NCI-H2196 treated with DMSO at 0.1 percent for 48 hours (cell line): ENCODE data around the gene CPS1.

Experiments
- DNase-seq: peaks from one replicate; lab custom pipeline; 2025; ENCODE audit not compliant: unreplicated experiment; lab: John Stamatoyannopoulos, UW

The CPS1 gene

DNA sequence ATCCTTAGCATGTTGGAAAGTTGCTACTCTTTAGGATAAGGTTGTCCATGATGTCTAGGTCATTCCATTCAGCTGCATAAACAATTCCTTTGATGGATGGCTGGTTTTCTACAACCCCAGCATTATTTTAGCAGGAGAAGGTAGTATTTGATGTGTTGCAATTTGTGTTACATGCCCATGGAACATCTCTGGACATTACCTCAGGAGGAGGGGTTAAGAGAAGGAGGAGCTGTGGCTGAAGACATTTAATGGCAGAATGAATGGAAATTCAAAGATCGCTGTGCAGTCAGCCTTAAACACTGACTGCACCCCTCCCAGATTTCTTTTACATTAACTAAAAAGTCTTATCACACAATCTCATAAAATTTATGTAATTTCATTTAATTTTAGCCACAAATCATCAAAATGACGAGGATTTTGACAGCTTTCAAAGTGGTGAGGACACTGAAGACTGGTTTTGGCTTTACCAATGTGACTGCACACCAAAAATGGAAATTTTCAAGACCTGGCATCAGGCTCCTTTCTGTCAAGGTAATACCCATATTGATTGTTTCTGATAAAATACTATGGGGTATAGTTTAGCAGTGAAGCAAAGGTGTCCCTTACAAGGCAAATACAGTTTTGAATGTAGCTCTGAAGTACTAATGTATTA, at the start of gene CPS1:
Gene CPS1, plus strand, starts transcription at position 271 of the 652 bp plus-strand sequence. Its CDS starts 135 bp downstream, at position 406.
- no peak for DNase-seq

DNA sequence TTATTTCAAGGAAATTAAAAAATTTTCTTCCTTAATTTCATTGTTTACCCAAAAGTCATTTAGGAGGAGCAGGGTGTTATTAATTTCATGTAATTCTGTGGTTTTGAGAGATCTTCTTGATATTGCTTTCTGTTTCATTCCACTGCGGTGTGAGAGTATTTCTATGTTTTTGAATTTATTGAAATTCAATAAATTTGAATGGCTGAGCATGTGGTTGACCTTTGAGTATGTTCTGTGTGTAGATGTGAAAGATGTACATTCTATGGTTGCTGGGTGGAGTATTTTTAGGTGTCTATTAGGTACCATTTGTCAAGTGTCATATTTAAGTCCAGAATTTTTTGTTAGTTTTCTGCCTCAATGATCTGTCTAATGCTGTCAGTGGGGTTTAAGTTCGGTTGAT, 40.5 kb upstream of the CPS1 start:
- DNase-seq = no peak

DNA sequence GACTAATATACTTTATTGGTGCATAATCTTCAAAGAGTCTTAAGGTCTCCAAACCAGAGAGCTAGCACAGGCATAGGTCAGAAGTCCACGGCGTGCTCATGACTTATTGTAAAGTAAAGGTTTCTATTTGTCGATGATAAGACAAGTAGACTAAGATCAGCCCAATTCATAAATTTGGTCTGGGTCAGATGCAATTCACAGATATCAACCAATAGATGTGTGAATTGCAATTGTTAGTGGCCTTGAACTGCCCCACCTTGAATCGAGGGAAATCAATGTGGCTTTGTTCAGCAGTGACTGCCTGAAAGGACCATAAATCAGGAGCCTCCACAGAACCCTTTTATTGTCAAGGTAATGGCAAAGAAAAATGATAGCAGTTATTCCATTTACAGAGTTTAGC, 39.1 kb upstream of the CPS1 start:
- no peak for DNase-seq

DNA sequence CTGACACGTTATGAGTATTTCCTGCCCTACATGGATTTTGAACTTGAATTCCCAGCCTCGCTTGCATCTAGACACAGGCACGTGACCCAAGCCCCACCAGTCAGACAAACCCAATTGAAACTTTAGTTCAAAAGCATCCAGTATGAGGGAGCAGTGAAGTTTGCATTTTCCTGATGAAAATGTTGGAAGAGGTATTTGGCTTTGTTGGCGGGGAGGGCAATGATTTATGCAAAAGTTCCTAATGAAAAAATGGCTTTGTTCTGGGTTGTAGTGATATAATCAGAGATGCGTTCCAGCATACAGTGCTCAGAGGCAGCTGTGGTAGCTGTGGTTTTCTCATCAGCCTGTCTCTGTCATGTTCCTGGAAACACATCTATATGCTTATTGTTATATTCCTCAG, 36.8 kb upstream of the CPS1 start:
- no peak for DNase-seq

DNA sequence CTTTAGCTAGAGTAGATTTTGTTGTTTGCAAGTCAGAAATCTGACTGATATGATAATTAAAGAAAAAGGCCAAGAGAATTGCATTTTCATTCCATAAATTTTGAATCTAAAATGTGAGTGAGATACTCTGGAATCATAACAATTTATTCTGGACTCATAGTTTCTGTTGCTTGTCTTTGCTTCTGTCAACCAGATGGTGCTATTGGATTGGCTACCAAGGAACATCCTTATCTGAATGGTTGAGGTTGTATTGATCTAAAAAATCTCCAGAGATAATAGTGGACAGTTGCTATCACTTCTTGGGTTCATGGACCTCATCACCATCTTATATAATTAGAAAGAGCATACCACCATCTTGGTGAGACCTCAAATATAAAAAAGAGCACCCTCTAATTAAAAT, 34.0 kb upstream of the CPS1 start:
- DNase-seq = no peak

DNA sequence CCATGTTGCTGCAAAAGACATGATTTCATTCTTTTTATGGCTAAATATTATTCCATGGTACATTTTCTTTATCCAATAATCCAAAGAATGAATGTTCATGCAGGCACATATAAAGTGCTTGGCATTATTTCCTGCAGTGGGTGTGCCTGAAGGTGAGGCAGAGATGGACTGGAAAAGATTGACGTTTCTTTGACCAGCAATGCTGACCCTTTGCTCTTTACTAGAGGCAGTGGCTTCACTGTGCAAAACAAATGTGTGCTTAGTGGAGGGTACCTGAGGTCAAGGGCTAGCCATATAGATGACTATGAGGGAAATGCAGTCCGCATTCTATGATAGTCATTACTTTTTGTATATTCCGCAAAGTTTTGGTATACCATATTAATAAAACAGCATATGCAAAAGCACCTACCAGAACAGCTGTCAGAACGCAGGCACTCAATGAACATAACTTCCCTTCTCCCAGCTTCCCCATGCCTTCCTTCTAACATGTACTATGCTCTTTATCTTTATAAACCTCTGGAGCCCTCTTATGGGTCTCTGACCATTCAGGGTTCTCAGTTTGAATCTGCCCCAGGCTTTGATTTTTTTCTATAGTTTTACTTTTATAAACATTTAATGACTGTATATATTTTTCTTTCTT, 32.6 kb upstream of the CPS1 start:
- no peak for DNase-seq

DNA sequence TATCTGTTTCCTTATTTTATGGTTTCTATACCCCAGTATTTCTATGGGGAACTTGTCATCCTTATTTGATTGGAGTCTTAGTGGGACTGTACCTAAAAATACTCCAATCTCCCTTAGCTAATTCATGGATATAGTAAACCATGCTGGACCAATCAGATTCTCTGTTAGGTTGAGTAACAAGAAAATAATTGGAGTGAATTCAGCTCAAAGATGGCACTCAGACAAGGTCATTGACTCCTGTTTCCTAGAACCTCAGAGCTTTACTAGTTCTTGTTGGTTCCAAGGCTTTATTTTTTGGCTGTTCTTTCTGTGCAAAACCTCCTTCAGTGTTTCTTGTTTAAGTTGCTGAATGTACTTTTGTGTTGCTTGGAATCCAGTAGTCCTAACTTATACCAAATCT, 31.9 kb upstream of the CPS1 start:
- no peak for DNase-seq

DNA sequence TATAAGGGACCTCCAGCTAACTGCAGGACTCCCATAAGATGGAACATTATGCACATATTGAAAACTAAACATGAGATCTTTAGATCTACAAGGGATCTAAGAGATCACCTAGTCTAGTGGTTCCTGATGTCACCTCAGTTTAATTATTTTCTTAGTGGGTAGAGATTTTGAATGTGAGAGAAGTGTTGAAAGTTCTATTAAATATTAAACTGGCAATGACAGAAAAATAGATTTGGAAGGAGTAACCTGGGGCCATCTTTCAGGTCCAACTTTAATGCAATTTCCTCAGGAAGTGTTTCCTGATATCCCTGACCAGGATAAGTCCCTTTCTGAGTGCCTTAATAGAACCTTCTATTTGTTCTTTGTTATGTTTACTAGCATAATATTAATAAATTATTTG, 29.1 kb upstream of the CPS1 start:
- DNase-seq = no peak

DNA sequence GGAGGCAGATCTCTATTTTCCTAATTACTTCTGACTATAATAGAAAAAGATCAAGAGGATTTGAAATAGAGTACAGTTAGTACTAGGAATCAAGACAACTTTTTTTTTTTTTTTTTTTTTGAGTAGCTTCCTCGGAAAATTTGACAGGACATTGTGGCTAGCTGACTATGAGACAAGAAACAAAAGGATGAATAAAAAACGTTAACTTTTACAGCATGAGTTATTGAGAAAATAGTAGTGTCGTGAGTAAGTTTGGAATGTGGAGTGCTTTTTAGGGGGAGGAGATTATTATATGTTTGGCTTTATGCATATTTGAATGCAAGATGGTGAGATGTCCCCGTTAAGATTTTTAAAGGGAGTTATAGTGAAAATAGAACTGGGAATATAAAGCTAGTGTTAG, 27.7 kb upstream of the CPS1 start:
- no peak for DNase-seq

DNA sequence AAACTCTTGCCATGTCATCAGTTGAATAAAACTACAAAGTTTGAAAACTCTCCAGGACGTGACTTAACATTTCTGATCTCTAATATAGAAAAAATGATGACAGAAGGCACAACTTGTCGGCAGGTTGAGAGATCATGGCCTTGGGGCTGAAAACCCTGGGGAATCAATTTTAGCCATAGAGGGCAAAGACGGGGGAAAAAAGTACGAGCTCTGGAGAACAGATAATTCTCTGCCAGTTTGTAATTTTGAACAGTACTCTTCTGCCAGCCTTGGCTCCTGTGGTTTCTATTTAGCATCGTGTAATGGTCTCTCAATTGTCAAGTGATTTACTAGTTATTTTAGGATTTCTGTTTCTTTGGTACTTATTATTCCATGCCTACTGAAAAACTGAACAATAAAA, 25.3 kb upstream of the CPS1 start:
- DNase-seq = no peak

DNA sequence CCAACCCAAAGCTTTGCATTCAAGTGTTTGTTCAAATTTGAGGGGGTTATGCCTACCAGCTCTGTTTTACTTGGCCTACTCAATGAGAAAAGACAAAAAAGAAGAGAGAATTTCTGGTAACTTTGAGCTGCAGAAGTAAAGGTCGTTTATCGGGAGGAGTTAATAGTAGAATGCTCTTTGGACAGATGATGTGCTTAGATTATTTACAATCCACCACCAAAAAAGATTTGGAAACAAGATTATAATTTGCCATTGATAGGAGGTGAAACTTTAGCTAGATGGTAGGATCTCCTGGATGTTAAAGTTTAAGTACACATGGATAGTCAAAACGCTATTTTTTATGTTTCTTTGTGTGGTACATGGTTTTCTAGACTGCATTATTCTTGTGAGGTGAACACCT, 24.9 kb upstream of the CPS1 start:
- DNase-seq = no peak

DNA sequence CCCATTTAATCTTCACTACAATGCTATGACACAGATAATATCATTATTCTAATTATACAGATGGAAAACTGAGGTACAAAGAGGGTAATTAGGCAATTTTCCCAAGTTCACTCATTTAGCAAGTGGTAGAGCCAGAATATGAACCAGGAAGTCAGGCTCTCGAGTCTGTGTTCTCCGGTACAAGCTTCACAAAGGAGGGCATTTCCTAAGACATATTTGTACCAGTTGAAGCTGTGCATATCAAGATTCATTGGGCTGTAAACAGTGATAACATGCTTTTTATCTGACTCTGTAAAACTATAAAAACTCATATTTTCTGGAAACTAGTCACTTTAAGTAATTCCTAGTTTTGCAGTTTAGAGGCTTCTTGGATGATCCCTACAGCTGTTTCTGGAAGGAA, 23.0 kb upstream of the CPS1 start:
- no peak for DNase-seq

DNA sequence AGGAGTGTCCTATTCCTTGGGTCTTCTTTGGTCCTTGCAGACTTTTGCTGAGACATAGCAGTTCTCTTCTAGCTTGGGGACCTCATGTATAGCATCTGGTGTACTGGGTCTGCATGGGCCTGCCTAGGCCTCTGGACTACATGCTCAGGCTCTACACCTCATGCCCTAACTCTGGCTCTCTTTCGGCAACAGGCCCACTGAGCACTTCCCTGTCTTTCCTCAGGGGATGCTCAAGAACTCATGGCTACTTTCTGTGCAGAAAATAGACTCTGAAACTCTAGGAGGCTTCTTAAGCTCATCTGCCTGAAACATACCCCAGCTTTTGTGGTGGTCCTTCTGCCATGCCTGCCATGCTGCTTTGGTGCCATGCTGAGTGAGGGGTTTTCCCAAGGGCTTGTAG, 21.5 kb upstream of the CPS1 start:
- no peak for DNase-seq

DNA sequence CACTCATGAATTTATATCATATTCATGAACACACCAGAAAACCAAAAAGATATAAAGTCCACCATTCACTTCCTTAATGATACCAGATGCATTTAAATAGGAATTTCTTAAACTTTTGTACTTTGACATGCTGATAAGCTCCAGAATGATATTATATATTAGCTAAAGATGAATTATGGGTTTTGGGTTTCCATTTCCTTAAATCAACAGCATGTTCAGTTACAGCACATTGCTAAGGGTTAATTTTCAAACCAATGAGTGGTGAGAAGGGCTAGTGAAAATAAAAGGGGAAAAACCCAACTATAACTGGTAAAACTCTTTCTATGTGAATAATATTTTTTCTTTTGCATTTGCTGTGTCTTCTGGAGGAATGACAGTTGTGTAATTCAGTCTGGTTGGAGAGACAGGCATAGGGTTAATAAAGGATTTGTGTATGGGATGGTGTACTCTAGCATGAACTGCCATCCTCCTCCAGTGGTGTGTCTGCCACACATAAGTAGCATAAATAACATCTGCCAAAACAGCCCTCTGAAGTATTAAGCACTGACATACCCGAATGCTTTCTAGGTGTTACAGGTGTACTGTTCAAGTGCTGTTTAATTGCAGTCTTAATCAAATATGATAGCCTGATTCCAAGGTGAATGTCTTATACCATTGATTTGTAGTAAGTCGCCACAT, 19.3 kb upstream of the CPS1 start:
- DNase-seq = no peak

DNA sequence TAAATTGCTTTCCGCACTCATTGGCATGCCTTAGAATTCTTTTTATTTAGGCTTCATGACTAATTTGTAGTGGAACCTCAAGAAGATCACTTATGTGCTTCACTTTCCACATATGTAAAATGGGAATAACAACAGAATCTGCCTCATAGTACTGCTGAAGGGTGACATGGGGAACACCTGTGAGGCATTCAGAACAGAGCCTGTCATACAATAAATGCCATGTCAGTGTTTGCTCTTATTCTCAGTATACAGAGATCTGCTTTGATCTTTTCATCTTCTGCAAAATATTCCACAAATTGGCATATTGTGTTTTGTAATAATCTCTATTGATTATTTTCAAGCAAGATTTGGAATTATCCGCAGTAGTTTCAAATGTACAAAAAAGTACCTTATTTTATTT, 17.4 kb upstream of the CPS1 start:
- no peak for DNase-seq

DNA sequence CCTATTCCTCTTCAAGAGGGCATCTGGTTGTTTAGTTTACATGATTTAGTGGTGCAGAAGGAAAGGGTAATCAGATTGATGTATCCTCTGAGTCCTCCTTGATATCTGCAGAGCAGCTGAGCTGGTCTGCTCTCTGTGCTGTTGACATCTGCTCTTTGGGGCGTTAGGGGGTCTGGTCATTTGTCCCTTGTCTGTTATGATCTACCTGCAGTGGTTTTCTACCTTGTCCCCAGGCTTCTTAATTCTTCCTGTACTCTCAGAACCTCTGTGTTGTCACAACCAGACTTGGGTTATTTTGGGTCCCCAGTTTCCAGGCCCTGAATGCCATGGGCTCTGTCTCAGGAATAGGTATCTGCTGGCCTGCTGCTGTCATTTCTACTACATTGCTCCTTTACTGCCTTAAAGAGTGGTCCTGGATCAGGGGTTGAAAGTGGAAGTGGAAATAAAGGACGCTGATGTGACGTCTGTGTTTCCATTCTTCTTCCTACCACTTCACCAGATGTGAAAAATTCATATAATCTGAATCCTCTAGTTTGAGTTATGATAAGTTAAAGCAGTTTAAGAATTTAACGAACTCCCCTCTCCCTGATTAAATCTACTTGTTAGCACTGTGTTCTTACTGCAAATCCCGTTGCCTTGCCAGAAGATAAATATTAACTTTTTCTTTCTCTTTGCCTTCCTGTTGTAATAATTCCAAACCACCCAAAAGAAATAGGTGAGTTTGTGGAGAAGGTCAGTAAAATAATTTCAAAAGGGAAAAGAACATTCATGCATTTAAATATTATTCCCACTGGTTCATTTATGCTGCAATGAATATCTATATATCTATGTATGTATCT, 16.6 kb upstream of the CPS1 start:
- no peak for DNase-seq

DNA sequence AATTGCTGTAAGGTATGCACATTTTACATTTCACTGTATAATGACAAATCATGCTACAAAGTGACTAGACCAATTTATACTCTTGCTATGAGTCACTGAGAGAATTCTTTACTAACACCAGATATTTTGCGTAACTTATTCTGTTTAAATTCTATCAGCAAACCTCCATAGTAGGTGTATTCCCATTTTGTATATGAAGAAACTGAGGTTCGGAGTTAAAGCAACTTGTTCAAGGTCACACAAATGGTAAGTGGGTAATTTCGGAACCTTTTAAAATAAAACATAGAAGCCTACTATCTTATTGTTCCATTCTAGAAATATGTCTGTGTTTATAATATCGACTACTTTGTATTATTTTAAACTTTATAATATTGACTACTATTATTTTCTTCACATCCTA, 15.9 kb upstream of the CPS1 start:
- no peak for DNase-seq

DNA sequence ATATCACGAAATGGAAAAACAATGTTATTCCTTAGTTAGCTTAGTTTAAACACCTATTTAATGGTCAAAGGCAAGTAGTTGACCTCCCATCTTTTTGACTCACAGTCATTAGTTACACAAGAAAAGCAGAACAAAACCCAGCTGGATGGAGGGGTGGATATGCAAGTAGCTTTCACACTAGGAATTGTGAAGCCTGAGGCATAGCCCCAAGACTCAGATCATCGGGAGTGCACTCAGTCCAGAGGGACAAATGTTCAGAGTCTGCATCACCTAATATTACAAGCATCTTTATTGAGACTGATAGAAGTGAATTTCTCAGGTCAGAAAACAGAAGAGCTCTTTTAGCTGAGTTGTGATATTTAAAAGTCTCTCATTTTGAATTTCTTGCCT, 15.5 kb upstream of the CPS1 start:
- no peak for DNase-seq

DNA sequence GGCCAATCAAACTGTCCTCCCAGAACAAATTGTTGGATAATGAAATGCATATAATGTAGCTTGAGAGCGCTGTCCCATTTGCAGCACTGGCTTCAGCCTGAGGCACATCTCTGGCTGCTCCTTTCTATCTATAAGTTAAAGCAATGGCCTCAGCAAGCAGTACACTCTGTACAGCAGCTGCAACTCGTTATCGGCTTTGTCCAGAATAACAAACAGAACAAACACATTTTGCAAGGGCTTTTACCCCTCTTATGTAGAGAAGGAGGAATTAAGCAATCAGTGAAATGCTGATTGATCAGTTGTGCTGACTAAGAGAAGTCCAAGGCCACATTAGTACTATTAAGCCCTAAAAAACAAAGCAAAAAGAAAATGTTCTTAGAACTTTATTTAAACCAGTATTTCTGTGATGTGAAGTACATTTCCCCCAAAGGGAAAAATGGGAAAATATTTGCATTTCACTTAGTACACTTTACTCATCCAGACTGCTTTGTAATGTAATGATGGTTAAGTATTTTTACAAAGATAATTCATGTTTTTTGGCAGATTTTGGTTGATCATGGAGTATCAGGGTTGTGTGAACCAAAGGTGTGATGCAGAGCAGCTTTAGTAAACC, 15.0 kb upstream of the CPS1 start:
- DNase-seq = no peak

DNA sequence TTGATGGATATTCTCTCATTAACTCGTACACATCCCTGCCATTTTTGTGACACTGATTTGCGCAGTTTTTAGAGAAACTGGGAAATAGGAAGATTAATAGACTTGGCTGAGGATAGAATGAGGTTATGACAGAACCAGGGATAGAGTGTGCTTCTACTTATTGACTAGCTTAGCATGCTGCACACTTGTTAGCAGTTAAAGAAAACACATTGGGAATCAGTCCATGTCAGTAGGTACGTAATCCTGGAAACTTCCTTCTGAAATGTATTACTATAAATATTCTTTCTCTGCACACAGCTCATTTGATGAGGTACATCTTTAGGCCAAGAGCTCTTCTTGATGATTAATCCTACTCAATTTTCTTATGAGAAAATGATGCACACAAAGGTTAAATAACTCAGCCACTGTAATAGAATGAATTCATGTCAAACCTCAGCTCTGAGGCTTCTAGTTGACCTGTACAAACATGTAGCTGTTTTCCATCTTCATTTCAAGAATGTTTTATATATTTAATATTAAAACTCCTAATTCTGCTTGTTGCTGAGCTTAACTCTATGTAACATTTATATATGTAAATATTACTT, 12.3 kb upstream of the CPS1 start:
- DNase-seq = no peak

DNA sequence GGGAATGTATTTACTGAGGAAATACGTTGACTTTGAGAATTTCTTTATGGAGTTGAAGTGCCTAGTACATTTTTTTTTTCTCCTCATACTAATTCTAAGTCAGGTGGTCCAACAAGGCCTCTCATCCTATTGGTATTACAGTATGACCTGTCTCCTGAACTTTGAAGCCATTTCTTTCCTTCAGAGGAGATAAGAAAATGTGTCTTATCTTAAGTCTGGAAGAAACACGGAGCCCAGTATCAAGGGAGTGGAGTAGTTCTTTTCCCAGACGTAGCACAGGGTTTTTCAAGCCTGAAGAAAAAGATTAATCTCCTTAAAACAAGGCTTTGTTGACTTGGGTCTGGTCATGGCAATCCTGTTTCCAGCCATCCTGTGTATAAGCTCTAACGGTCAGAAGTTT, 11.6 kb upstream of the CPS1 start:
- no peak for DNase-seq
